GM11168 (cell line): ENCODE results near the gene CFAP100.

Experiments used
- in situ Hi-C: fragments of 300-500 bp; cut with MboI; formaldehyde crosslinking; loops from one replicate; pipeline ENCODE4 v1.12.0; 2022; ENCODE audit warnings: low sequenced_read_pairs; ENCODE audit not compliant: unreplicated experiment

The CFAP100 gene

GRCh38 chr3:126356373-126357264 is 38.1 kb upstream of the CFAP100 start:
- in situ Hi-C loops, result no loop called here

GRCh38 chr3:126357295-126358037 is 37.2 kb upstream of the CFAP100 start, which contains the start of gene KLF15:
Gene KLF15 (minus strand): TSS chr3:126357408. CDS start chr3:126352922, 4,486 bp downstream.
- in situ Hi-C loops, result no loop called here

GRCh38 chr3:126358038-126358815 is 36.5 kb upstream of the CFAP100 start:
- in situ Hi-C loops, result no loop called here

GRCh38 chr3:126358816-126359181 is 35.9 kb upstream of the CFAP100 start:
- in situ Hi-C loops, result no loop called here

- in situ Hi-C loops, result no loop called here
These were observed 34.5 kb upstream of the CFAP100 start for GRCh38 chr3:126360046-126360713.

- in situ Hi-C loops, result no loop called here
These were observed 34.0 kb upstream of the CFAP100 start for GRCh38 chr3:126360714-126361060.

- in situ Hi-C loops, result no loop called here
These were observed 33.5 kb upstream of the CFAP100 start for GRCh38 chr3:126361211-126361610.

GRCh38 chr3:126364130-126364695 is 30.5 kb upstream of the CFAP100 start:
- in situ Hi-C loops, result no loop called here

GRCh38 chr3:126364731-126365301 is 29.9 kb upstream of the CFAP100 start:
- in situ Hi-C loops, result no loop called here

- in situ Hi-C loops, result no loop called here
These were observed 29.1 kb upstream of the CFAP100 start for GRCh38 chr3:126365351-126366277.

- in situ Hi-C loops, result no loop called here
These were observed 27.3 kb upstream of the CFAP100 start for GRCh38 chr3:126367316-126367805.

- in situ Hi-C loops, result no loop called here
These were observed 25.2 kb upstream of the CFAP100 start for GRCh38 chr3:126369490-126369889.

- in situ Hi-C loops, result no loop called here
These were observed 24.7 kb upstream of the CFAP100 start for GRCh38 chr3:126370055-126370454.

GRCh38 chr3:126370606-126371005 is 24.1 kb upstream of the CFAP100 start:
- in situ Hi-C loops, result no loop called here

- in situ Hi-C loops, result no loop called here
These were observed 23.5 kb upstream of the CFAP100 start for GRCh38 chr3:126371096-126371705.

- in situ Hi-C loops, result no loop called here
These were observed 22.1 kb upstream of the CFAP100 start for GRCh38 chr3:126372413-126373145.

GRCh38 chr3:126373146-126373613 is 21.5 kb upstream of the CFAP100 start:
- in situ Hi-C loops, result no loop called here
